HG03520 (cell line): Measurements from ENCODE around the gene RIMBP2.

Experiments
- ATAC-seq: cut with Tn5 transposase; IDR thresholded peaks from one replicate; pipeline ENCODE4 v1.9.1; 2021; ENCODE audit warnings: mild to moderate bottlenecking, moderate library complexity; ENCODE audit not compliant: unreplicated experiment

RIMBP2 gene

GRCh38 chr12:130639476-130640424 is 76.3 kb downstream of the RIMBP2 start:
- ATAC-seq: no peak

- no peak for ATAC-seq
These were observed 79.7 kb downstream of the RIMBP2 start for GRCh38 chr12:130636370-130636769.

DNA sequence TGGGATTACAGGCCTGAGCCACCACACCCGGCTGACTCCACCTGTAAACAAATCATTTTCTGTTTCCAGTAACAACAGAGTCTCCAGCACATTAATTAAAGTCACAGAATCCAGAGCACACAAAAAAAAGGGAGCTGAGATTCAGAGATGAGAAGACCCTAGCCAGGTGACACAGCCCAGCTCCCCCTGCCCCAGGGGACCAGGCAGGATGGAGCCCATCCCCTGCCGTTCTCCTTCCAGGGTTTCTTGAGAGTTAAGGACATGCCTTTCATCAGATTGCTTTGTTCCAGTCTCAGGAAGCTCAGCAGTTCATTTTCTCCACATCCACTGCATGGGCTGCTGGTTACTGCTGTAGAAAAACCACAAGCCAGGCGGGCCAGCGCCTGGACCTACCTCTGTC is 81.2 kb downstream of the RIMBP2 start:
- no peak for ATAC-seq

DNA sequence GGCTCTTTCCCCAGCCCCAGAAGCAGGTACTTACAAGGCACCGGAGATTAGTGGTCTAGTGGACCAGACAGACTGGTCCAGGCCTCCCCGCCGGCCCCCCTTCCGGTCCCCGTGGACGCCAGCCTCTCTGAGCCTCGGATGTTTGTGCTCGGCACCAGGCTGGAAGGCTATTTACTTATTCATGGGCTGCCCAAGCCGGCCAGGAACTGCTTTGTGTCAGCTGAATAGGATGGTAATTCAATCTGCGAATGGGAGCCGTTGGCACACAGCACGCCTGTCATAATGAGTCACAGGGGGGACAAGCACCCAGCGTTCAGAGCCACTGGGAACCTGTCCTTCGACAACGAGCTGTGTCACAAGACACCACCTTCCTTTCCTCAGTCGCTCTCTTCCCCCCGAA is 82.3 kb downstream of the RIMBP2 start:
- no peak for ATAC-seq

DNA sequence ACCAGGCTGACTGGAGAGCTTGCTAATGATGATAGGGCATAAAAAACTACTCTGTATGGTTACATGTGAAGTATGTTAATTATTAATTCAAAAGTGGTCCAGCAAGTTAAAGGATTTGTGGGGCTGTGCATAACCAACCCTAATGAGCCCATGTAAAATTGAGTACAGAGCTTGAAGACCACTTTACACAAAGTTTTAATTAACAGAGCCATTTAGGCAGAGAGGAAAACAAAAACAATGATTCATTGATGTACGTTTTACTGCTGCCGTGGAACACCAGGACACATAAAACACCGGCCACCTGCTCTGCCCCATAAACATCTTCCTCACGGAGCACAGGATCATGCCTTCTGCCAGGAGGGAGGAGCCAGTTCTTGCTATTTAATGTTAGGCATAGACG is 83.5 kb downstream of the RIMBP2 start:
- no peak for ATAC-seq

DNA sequence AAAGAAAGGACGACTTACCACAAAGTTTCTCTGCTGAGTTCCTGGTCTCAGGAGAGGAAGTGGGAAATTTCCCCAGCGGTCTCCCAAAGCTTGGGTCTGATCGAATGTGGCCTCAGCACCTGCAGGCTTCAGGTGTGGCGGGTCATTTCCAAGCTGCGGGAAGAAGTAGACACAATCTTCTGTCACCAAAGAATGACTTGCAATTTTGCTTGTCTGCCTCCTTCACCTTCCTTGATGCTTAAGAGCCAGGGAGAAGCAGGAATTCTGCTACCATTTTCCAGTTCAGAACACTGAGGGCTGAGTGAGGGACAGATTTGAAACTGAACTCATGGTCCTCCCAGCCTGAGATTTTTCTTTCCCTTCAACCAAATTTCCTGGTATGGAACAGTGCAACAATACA is 87.8 kb downstream of the RIMBP2 start:
- ATAC-seq: no peak

DNA sequence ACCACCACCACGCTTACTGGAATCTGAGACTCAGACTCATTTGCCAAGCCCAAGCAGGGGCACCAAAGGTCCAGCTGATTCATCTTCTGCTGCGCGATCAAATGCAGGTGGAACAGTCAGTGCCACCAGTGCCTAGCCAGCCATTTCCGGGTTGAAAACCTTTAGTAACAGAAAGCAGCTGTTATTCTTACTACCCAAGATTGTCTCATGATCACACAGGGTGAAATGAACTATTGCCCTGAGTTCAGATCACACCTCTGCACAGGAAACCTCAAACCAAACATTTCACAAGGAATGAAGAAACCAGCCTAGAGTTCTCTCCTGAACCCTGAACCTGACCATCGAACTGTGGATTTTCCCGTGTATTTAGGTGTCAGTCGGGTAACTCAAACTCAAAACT is 88.9 kb downstream of the RIMBP2 start:
- no peak for ATAC-seq

- ATAC-seq: no peak
These were observed 89.5 kb downstream of the RIMBP2 start for GRCh38 chr12:130626601-130627000.

DNA sequence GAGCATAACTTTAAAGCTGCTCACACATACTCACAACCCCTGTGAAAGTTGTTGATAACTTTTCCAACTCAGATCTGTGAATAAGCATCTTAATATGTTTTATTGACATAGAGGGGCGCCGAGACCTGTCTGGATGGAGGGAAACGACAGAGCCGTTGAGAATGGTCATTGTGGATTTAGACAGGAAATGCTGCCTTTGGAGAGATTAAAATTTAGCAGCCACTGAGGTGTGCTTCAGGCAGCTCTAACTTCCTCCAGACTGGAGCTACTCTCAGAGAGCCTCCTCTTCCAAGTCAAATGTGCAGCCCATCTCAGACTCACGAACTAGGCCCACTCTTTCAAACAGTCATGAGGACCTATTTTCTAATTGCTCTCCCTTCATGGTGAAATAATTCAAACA is 90.9 kb downstream of the RIMBP2 start:
- ATAC-seq: no peak

GRCh38 chr12:130622803-130623202 is 93.3 kb downstream of the RIMBP2 start:
- ATAC-seq: no peak

GRCh38 chr12:130621696-130622298 is 94.3 kb downstream of the RIMBP2 start:
- ATAC-seq: no peak

- ATAC-seq: no peak
These were observed 95.3 kb downstream of the RIMBP2 start for GRCh38 chr12:130620756-130621155.

- ATAC-seq: no peak
These were observed 95.8 kb downstream of the RIMBP2 start for GRCh38 chr12:130620281-130620680.

DNA sequence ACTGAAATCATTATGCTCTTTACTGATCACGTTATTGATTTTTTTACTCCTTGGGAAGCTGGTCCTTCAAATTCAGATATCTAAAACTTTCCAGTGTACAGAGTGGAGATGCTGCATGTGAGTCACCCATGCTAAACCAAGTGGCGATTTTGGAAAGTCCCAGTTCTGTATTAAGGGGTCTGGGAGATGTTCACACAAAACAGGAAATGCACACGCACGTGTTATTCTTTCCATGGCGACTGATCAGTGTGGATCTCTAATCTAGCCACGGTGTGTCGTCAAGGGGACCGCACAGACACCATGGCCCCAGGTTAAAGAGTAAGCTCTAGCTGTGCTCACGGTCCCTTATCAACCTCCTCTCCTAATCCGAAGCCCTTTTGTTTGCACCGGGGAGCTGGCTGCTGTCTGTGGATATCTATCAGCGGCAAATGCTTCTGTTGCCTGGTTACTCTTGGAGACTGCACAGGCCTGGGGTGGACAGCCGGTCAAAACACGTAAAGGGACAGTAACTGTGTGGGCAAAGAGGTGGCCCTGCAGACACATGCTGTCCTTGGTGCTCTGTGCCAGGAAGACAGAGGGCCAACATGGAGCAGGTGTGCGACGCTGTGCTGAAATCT is 96.6 kb downstream of the RIMBP2 start:
- ATAC-seq: no peak

GRCh38 chr12:130617219-130617618 is 98.9 kb downstream of the RIMBP2 start:
- ATAC-seq: no peak

DNA sequence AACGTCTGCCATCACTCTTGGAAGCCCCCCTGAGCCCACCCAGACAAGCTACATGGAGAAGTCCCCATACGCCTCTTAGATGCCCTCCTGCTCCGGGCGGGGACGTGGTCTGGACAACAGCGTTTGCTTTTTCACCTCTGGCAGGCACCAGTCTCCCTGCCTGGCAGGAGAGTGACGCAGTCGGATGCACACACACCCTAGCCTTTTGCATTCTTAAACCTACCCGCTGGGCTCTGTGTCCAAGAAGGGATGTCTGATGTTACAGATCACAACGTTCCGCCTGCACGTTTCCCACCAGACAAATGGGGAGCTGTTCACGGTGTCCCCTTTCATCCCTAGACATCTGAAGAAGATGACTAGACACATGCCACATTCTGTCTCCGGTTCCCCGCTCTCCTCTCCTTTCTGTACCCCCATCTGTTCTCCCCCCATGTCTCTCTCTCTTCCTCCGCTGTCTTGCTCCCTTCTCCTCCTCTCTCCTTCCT is 100.2 kb downstream of the RIMBP2 start:
- ATAC-seq: no peak

DNA sequence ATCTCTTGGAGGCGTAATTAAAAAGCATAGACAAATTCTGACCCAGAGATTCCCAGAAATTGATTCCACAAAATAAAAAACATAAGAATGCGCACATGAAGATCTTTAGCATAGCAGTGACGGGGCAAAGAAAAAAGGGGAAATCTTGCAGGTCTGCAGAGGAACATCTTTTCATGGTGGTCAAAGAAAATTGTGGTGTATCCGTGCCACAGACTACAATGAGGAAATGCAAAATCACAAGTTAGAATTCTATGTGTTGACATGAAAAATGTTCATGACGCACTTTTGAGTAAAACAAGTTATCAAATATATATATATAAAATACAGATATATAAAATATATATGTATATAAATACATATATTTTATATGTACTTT is 101.6 kb downstream of the RIMBP2 start:
- ATAC-seq: no peak

DNA sequence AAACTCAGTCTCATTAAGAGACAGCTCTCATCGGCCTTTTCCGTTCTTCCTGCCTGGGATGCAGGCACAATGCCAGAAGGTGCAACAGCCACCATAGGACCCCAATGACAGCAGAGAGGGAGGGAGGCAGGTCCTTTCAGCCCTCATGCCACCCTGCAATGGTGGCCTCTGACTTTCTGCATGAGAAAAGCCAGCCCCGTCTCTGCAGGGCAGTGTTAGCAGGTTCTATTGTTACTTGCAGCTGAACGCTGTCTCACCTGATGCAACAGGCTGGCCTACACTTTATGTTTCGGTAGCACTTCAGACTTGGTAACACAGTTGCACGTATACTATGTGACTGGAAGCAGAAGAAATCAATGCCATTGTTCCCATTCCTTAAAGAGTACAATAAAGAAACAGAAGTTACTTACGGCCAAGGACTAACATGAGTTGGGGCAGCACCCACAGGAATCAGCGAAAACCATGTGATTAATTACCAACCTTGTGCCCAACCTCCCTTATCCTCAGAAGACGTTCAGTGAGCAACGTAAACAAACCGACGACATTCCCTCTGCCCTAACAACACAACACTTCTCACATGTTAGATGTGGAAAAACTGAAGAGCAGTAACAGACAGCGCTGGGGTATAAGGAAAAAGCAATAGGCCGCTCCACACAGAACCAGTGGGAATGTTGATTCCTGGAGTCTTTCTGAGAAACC is 102.1 kb downstream of the RIMBP2 start:
- ATAC-seq: no peak

DNA sequence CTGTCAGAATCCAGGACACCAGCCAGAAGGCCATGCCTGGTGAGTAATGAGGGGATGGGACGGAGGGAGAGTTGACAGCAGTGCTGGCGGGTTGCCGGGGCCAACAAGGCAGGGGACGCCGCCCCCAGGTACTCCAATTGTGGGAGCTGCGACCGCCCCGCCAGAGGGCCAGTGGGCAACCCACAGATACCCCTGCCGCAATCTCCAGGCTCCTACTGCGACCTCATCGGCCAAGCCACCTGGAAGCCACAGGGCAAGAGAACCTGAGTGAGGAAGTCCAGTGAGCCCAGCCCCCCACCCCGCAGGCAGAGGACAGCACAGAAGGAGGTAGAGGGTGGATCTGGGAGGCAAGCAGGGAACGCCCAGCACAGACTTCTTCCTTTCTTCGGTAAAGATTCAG is 103.0 kb downstream of the RIMBP2 start:
- ATAC-seq: no peak

- ATAC-seq: no peak
These were observed 104.8 kb downstream of the RIMBP2 start for GRCh38 chr12:130611026-130611905.
